A549 (cell line): ENCODE results near the gene NCSTN.

Experiments
- BHLHE40 ChIP-seq: IDR thresholded peaks from 2 replicates; pipeline ENCODE4 v1.6.1; 2012; ENCODE audit warnings: low read depth, low read length, inconsistent platforms
- CHD2 ChIP-seq: fragments of 150-350 bp; IDR thresholded peaks from 2 replicates; pipeline ENCODE4 v1.6.1; 2014; ENCODE audit warnings: low read length; ENCODE audit not compliant: partially characterized antibody
- CTCF ChIP-seq: fragments of >200 bp; sonication (Bioruptor Twin); formaldehyde crosslinking; IDR thresholded peaks from 3 replicates; pipeline ENCODE4 v1.5.1; 2016
- EP300 ChIP-seq, 2 experiments: fragments of >200 bp; sonication (Bioruptor Twin); formaldehyde crosslinking; IDR thresholded peaks; 2 replicates in 1 of 2; 3 replicates in 1 of 2; pipeline ENCODE4 v1.6.1; 2016 to 2017
- JUNB ChIP-seq: fragments of >200 bp; sonication (Bioruptor Twin); formaldehyde crosslinking; IDR thresholded peaks from 2 replicates; pipeline ENCODE4 v1.6.1; 2016
- KDM1A ChIP-seq: fragments of 200-600 bp; sonication (generic); IDR thresholded peaks from 2 replicates; pipeline ENCODE4 v1.6.1; 2016; ENCODE audit warnings: low read depth, mild to moderate bottlenecking
- KDM5A ChIP-seq: fragments of 200-600 bp; sonication (generic); IDR thresholded peaks from 2 replicates; pipeline ENCODE4 v1.6.1; 2016; ENCODE audit warnings: antibody characterized with exemption, mild to moderate bottlenecking
- MAX ChIP-seq: IDR thresholded peaks from 2 replicates; pipeline ENCODE4 v1.6.1; 2012
- POLR2A ChIP-seq: IDR thresholded peaks from 2 replicates; pipeline ENCODE4 v1.6.1; 2012; ENCODE audit warnings: mild to moderate bottlenecking, low read length
- RAD21 ChIP-seq, 2 experiments: fragments of >200 bp in 1 of 2; sonication (Bioruptor Twin) in 1 of 2; formaldehyde crosslinking in 1 of 2; IDR thresholded peaks in 1 of 2; conservative IDR thresholded peaks in 1 of 2; 2 replicates in 1 of 2; 3 replicates in 1 of 2; pipeline ENCODE4 v1.6.1; 2012 to 2018; ENCODE audit warnings: inconsistent platforms in 1 of 2
- RFX5 ChIP-seq: fragments of 450-650 bp; IDR thresholded peaks from 2 replicates; pipeline ENCODE4 v1.7.1; 2014; ENCODE audit warnings: antibody characterized with exemption, mild to moderate bottlenecking, moderate library complexity
- RNF2 ChIP-seq: fragments of 200-600 bp; sonication (generic); IDR thresholded peaks from 2 replicates; pipeline ENCODE4 v1.6.1; 2016; ENCODE audit warnings: low read depth, mild to moderate bottlenecking, antibody characterized with exemption, moderate library complexity, borderline replicate concordance
- SREBF2 ChIP-seq: fragments of 450-650 bp; IDR thresholded peaks from 2 replicates; pipeline ENCODE4 v1.6.1; 2014; ENCODE audit warnings: mild to moderate bottlenecking, moderate library complexity
- ZC3H11A ChIP-seq: fragments of 450-650 bp; IDR thresholded peaks from 2 replicates; pipeline ENCODE4 v1.6.1; 2014; ENCODE audit warnings: antibody characterized with exemption, mild to moderate bottlenecking

GRCh38 chr1:160403244-160403643 lies 60.1 kb downstream of the NCSTN start:
- TF ChIP-seq JUNB (no peak), CTCF (no peak), POLR2A (no peak), ZC3H11A (no peak), RAD21 (conservative IDR thresholded peaks at IDR 0.05 in 1 of 2, IDR thresholded peaks at IDR 0.05 in 1 of 2) (no peak), RNF2 (no peak), KDM1A (no peak), SREBF2 (no peak), EP300 (IDR thresholded peaks at IDR 0.05) (no peak), RFX5 (no peak), MAX (no peak), BHLHE40 (no peak), CHD2 (no peak), KDM5A (no peak)
